GM21737 (cell line): ENCODE measurements around the gene MCU.

Experiments
- ATAC-seq: cut with Tn5 transposase; IDR thresholded peaks from one replicate; pipeline ENCODE4 v1.9.1; 2021; ENCODE audit warnings: mild to moderate bottlenecking, moderate library complexity; ENCODE audit not compliant: unreplicated experiment

MCU gene

GRCh38 chr10:72932259-72933015 is 240.5 kb downstream of the MCU start:
- no peak for ATAC-seq

GRCh38 chr10:72935361-72935760 is 243.4 kb downstream of the MCU start:
- no peak for ATAC-seq
